GM13976 (cell line): ENCODE results near the gene BMS1.

Experiments used
- DNase-seq: peaks from one replicate; pipeline ENCODE4 v3.0.0; 2012; ENCODE audit warnings: low spot score
- CTCF ChIP-seq: IDR thresholded peaks from 2 replicates; pipeline ENCODE4 v1.5.1; 2012; ENCODE audit warnings: borderline replicate concordance, mild to moderate bottlenecking; ENCODE audit not compliant: insufficient read depth; ENCODE audit errors: extremely low read depth, missing control alignments, control extremely low read depth
- in situ Hi-C: fragments of 300-500 bp; cut with MboI; formaldehyde crosslinking; loops from one replicate; pipeline ENCODE4 v1.12.0; 2022; ENCODE audit warnings: low sequenced_read_pairs, mixed read lengths, inconsistent platforms; ENCODE audit not compliant: unreplicated experiment

The BMS1 gene

GRCh38 chr10:42769173-42769572, 13.4 kb upstream of the BMS1 start:
- TF ChIP-seq CTCF: no peak
- in situ Hi-C loops: no loop called here
- no peak for DNase-seq

GRCh38 chr10:42769673-42770072, 12.9 kb upstream of the BMS1 start:
- in situ Hi-C loops: no loop called here
- no peak for TF ChIP-seq CTCF
- no peak for DNase-seq

GRCh38 chr10:42776681-42777080, 5.9 kb upstream of the BMS1 start:
- no peak for DNase-seq
- in situ Hi-C loops: no loop called here
- TF ChIP-seq CTCF: no peak

DNA sequence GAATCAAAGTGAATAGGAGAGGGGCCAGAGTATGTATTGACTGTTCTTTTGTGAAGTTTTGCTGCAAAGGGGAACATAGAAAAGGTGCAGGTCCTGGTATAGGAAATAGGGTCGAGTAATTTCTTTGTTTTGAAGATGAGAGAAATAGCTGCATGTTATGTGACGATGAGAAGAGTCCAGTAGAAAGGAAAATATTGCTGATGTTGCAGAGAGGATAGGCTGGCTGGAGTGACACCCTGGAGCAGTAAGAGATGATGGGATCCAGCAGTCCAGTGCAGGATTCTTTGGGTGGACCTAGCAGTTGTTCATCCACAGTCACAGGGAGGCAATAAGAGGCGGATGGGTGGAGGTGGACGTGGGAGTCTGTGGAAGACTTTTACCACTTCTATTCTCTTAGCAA, 2.1 kb upstream of the BMS1 start:
- in situ Hi-C loops: no loop called here
- no peak for DNase-seq
- TF ChIP-seq CTCF: no peak

DNA sequence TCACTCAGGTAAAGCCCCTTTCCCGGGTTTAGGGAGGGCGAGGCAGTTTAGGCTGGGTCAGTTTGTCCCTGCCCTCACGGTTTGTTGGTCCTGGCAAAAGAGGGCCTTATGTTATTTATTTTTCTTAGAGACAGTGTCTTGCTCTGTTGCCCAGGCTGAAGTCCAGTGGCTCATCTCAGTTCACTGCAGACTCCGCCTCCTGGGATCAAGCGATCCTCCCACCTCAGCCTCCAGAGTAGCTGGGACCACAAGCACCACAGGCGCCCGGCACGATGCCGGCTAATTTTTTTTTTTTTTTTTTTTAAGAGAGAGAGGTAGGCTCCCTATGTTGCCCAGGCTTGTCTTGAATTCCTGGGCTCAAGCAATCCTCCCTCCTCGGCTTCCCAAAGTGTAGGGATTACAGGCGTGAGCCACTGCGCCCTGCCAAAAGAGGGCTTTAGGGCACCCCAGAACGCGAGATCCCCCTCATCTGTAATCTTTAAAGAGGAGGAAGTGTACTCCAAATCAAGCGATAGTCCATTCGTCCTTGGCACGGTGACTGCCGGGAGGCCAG, 626 bp upstream of the BMS1 start:
- no peak for TF ChIP-seq CTCF
- DNase-seq: no peak
- in situ Hi-C loops: no loop called here

DNA sequence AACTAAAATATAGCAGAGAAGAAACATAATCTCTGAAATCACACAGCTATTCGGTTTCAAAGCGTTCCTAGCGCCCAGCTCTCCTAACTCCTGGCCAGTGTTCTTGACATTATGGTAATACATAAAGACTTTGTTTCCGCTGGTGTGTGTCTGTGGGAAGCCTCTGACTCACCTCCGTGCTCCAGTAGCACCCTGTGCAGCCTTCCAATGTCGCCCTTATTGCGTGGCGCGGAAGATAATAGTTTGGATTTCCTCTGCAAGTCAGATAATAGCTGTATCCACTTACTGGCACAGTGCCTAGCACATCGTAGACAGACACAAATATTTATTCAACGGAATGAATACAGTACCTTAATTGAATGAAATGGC, 570 bp downstream of the BMS1 start:
- in situ Hi-C loops: no loop called here
- TF ChIP-seq CTCF: no peak
- DNase-seq: no peak

DNA sequence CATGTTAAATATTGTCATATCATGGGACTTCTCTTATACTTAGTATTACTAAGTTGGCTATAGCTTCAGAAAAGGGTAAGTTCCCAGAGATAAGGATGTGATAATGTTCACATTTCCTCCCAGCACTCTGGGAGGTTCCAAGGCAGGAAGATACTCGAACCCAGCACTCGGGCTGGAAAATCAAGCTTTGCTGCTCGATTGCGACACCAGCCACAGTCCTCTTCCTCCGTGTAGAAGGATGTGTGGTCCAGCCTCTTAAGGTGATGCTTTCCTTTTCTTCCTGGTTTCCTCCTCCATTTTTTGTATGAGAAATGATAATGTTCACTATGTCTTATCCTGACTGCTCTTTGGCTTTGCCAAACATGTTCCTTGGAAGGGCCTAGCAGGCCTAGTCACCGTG, 3.2 kb downstream of the BMS1 start:
- no peak for TF ChIP-seq CTCF
- in situ Hi-C loops: no loop called here
- no peak for DNase-seq
